Measurements from ENCODE around the gene DHFR2. TPM values are rescaled to one million over a fixed set of nuclear protein-coding genes. Genes with fewer than 3 reads are reported as not detected.

DHFR2 gene
- total RNA-seq, 1 experiment from 2014 or later, result 2.6 TPM

- Histone ChIP-seq H3K9me3 (ENCODE audit: low read length) (no peaks in the 10 kb centered on the region), H3F3A (ENCODE audit: low read length, unreplicated experiment) (no peaks in the 10 kb centered on the region), H3K9ac (ENCODE audit: low read length) (no peak overlapping the region), H3K4me2 (ENCODE audit: low read length) (no peak overlapping the region), H3K27me3 (ENCODE audit: low read length) (no peaks in the 10 kb centered on the region), H3K79me2 (ENCODE audit: low read length) (no peaks in the 10 kb centered on the region), H3K36me3 (ENCODE audit: low read depth, low read length) (no peaks in the 10 kb centered on the region), H4K20me1 (ENCODE audit: low read length) (peaks cover 9% of the 10 kb centered on the region; the same call in 1 of the 2 replicates), H3K9me2 (replicated peaks; ENCODE audit: low read length) (no peaks in the 10 kb centered on the region), H3K27ac (ENCODE audit: low read length) (no peak overlapping the region), H3K4me3 (ENCODE audit: low read length) (no peak overlapping the region), H2AFZ (ENCODE audit: low read length) (no peak overlapping the region), H3K4me1 (ENCODE audit: insufficient read depth, low read length) (peaks cover 34% of the 10 kb centered on the region)
- peak; percentile 9 for DNase-seq
- intact Hi-C loops (cut with micrococcal nuclease), result loop anchor here (1.0 kb wide), 1 partner anchor 20 kb away; no protein-coding TSS in a partner anchor
- peak; percentile 45 for ATAC-seq
- CTCF ChIA-PET, result no interaction called here
- POLR2A ChIA-PET (ENCODE audit: unreplicated experiment), result interaction anchor here (0.7 kb wide), 1 partner anchor 40 kb away, joined by 4 read pairs; no protein-coding TSS in a partner anchor
- BruUV-seq (replicated peaks), result no TSS peak
- no peak for TF ChIP-seq EZH2phosphoT487 (IDR thresholded peaks at IDR 0.05; ENCODE audit: borderline replicate concordance, low read length)
- TF ChIP-seq EZH2 (IDR thresholded peaks at IDR 0.05; ENCODE audit: low read length, unreplicated experiment), result no peak
- TF ChIP-seq CTCF (conservative IDR thresholded peaks at IDR 0.05; ENCODE audit: low read depth, low read length), result no peak
These were observed 38.3 kb downstream of the DHFR2 start for GRCh38 chr3:94024385-94024784.

GRCh38 chr3:94020293-94020692 is 42.4 kb downstream of the DHFR2 start:
- H3K4me1 ChIP-seq (ENCODE audit: insufficient read depth, low read length), result peaks cover 2% of the 10 kb centered on the region
- POLR2A ChIA-PET (ENCODE audit: unreplicated experiment), result no interaction called here
- no TSS peak for BruUV-seq (replicated peaks)
- no peaks in the 10 kb centered on the region for H3K27me3 ChIP-seq (ENCODE audit: low read length)
- no peaks in the 10 kb centered on the region for H3K9me3 ChIP-seq (ENCODE audit: low read length)
- 0 out of 2 replicates have a peak, but pooled peaks cover under 1% of the 10 kb centered on the region for H4K20me1 ChIP-seq (ENCODE audit: low read length)
- no peak overlapping the region for H3K4me3 ChIP-seq (ENCODE audit: low read length)
- no peaks in the 10 kb centered on the region for H3K36me3 ChIP-seq (ENCODE audit: low read depth, low read length)
- DNase-seq, result no peak
- no peaks in the 10 kb centered on the region for H3K9me2 ChIP-seq (replicated peaks; ENCODE audit: low read length)
- CTCF ChIA-PET, result interaction anchor here (0.6 kb wide), 1 partner anchor 16 kb away, joined by 3 read pairs; no protein-coding TSS in a partner anchor
- H3K79me2 ChIP-seq (ENCODE audit: low read length), result no peaks in the 10 kb centered on the region
- TF ChIP-seq EZH2 (IDR thresholded peaks at IDR 0.05; ENCODE audit: low read length, unreplicated experiment) (no peak), CTCF (conservative IDR thresholded peaks at IDR 0.05; ENCODE audit: low read depth, low read length) (no peak), EZH2phosphoT487 (IDR thresholded peaks at IDR 0.05; ENCODE audit: borderline replicate concordance, low read length) (no peak)
- intact Hi-C loops (cut with micrococcal nuclease), result no loop called here
- H2AFZ ChIP-seq (ENCODE audit: low read length), result no peak overlapping the region
- no peaks in the 10 kb centered on the region for H3F3A ChIP-seq (ENCODE audit: low read length, unreplicated experiment)
- no peak for ATAC-seq
- H3K9ac ChIP-seq (ENCODE audit: low read length), result no peak overlapping the region
- H3K4me2 ChIP-seq (ENCODE audit: low read length), result no peak overlapping the region
- H3K27ac ChIP-seq (ENCODE audit: low read length), result no peak overlapping the region

GRCh38 chr3:94019659-94020058 is 43.1 kb downstream of the DHFR2 start:
- no peaks in the 10 kb centered on the region for H3K27me3 ChIP-seq (ENCODE audit: low read length)
- no TSS peak for BruUV-seq (replicated peaks)
- POLR2A ChIA-PET (ENCODE audit: unreplicated experiment), result no interaction called here
- no peaks in the 10 kb centered on the region for H3K36me3 ChIP-seq (ENCODE audit: low read depth, low read length)
- no peak overlapping the region for H2AFZ ChIP-seq (ENCODE audit: low read length)
- H3K9me3 ChIP-seq (ENCODE audit: low read length), result no peaks in the 10 kb centered on the region
- TF ChIP-seq CTCF (conservative IDR thresholded peaks at IDR 0.05; ENCODE audit: low read depth, low read length) (no peak), EZH2phosphoT487 (IDR thresholded peaks at IDR 0.05; ENCODE audit: borderline replicate concordance, low read length) (no peak), EZH2 (IDR thresholded peaks at IDR 0.05; ENCODE audit: low read length, unreplicated experiment) (no peak)
- H3K4me1 ChIP-seq (ENCODE audit: insufficient read depth, low read length), result no peaks in the 10 kb centered on the region
- H4K20me1 ChIP-seq (ENCODE audit: low read length), result no peaks in the 10 kb centered on the region
- CTCF ChIA-PET, result interaction anchor here (0.6 kb wide), 1 partner anchor 15 kb away, joined by 3 read pairs; no protein-coding TSS in a partner anchor
- no peak overlapping the region for H3K27ac ChIP-seq (ENCODE audit: low read length)
- ATAC-seq (no peak), DNase-seq (no peak)
- no peaks in the 10 kb centered on the region for H3K9me2 ChIP-seq (replicated peaks; ENCODE audit: low read length)
- H3K79me2 ChIP-seq (ENCODE audit: low read length), result no peaks in the 10 kb centered on the region
- no peak overlapping the region for H3K4me2 ChIP-seq (ENCODE audit: low read length)
- intact Hi-C loops (cut with micrococcal nuclease), result no loop called here
- no peak overlapping the region for H3K9ac ChIP-seq (ENCODE audit: low read length)
- no peak overlapping the region for H3K4me3 ChIP-seq (ENCODE audit: low read length)
- no peaks in the 10 kb centered on the region for H3F3A ChIP-seq (ENCODE audit: low read length, unreplicated experiment)

All from PC-3 (cell line).